Mucosa of rectum (tissue), 2 donors: ENCODE data around the gene FURIN.
"Not testable (repeated sequence)": the region's sequence is repeated elsewhere in the genome, so short reads cannot be mapped to it uniquely, and the experiment has no call there.

Experiments
- H3K27ac ChIP-seq, 2 donors: one replicate each; pipeline ENCODE4 v1.7.0; 2013; ENCODE audit warnings: inconsistent platforms in 2 of 2, low read depth in 2 of 2, low read length in 2 of 2
- H3K27me3 ChIP-seq, 2 donors: one replicate each; pipeline ENCODE4 v1.7.0; 2013; ENCODE audit warnings: low read length in 2 of 2; ENCODE audit not compliant: control insufficient read depth in 2 of 2, insufficient read depth in 2 of 2
- H3K36me3 ChIP-seq, 2 donors: one replicate each; pipeline ENCODE4 v1.7.0; 2013; ENCODE audit warnings: low read length in 2 of 2; ENCODE audit not compliant: control insufficient read depth in 2 of 2, insufficient read depth in 2 of 2
- H3K4me1 ChIP-seq, 2 donors: one replicate each; pipeline ENCODE4 v1.7.0; 2013; ENCODE audit warnings: low read length in 2 of 2, mild to moderate bottlenecking in 1 of 2; ENCODE audit not compliant: control insufficient read depth in 2 of 2, insufficient read depth in 2 of 2
- H3K4me3 ChIP-seq, 2 donors: one replicate each; pipeline ENCODE4 v1.7.0; 2013; ENCODE audit warnings: low read length in 2 of 2
- H3K9ac ChIP-seq, 2 donors: one replicate each; pipeline ENCODE4 v1.7.0; 2013; ENCODE audit warnings: low read length in 2 of 2, low read depth in 1 of 2, mild to moderate bottlenecking in 1 of 2
- H3K9me3 ChIP-seq, 2 donors: one replicate each; pipeline ENCODE4 v1.7.0; 2013; ENCODE audit warnings: low read length in 2 of 2; ENCODE audit not compliant: control insufficient read depth in 2 of 2
- donor health status: healthy.
- donor health status: Normal muscosa, but diverticular disease.

The FURIN gene

DNA sequence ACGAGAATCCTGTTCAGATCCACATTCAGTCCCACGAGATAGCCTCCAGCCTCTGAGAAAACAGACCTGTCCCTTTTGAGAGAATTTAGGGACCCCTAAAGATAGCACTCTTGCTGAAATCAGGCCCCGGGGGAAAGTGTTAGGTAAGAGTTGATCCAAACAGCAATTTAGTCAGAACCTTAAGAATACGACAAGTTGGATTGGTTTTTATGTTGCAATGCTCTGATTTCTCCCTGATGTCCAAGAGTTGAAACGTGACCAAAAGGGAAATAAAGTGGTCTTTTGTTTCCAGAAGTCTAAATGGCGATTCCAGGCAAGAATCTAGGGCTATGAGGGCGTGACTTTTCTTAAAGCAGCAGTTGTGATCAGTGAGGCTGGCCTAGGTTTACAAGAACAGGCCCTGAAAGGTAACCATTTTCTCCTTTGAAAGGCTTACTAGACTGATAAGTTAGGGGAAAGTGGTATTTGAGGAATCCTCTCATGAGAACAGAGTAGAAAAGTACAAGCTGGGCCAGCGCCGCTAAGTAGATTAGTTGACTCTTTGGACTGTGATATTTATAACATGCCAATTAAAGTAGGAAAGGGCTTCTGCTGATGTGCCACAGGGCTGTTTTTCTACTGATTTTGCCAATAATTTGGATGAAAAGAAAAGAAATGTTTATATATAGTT is 39.6 kb downstream of the FURIN start:
- Histone ChIP-seq H3K27ac (no peak overlapping the region), H3K9me3 (no peaks in the 10 kb centered on the region), H3K36me3 (peaks cover 66 to 68% of the 10 kb centered on the region in 2 donors), H3K9ac (no peak overlapping the region), H3K27me3 (no peaks in the 10 kb centered on the region), H3K4me3 (no peak overlapping the region), H3K4me1 (peaks cover 6 to 11% of the 10 kb centered on the region in 2 donors)

DNA sequence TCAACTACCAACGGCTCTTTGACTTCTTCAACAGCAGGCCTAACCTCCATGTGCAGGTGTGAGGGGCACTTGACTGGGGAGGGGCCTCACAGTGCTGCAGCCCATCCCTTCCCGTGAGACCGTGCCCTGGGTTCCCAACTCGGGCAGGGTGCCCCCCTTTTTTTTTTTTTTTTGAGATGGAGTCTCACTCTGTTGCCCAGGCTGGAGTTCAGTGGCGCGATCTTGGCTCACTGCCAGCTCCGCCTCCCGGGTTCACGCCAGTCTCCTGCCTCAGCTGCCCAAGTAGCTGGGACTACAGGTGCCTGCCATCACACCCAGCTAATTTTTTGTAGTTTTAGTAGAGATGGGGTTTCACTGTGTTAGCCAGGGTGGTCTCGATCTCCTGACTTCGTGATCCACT is 41.1 kb downstream of the FURIN start:
- not testable (repeated sequence) for H3K9me3 ChIP-seq, H3K4me1 ChIP-seq, H3K9ac ChIP-seq, H3K27me3 ChIP-seq, H3K27ac ChIP-seq, H3K4me3 ChIP-seq
- peaks cover 78 to 82% of the 10 kb centered on the region in 2 donors for H3K36me3 ChIP-seq

DNA sequence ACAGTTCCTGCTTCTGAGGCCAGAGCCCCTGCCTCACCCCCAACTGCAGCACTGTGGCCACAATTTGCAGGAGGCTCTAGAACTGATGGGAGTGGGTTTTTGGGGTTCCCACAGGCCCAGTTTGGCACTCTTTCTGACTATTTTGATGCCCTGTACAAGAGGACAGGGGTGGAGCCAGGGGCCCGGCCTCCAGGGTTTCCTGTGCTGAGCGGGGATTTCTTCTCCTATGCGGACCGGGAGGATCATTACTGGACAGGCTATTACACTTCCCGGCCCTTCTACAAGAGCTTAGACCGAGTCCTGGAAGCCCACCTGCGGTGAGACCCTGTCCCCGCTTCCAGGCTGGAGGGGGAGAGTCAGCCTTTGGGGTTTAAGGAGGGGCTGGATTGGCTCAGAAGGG is 41.6 kb downstream of the FURIN start:
- H3K4me1 ChIP-seq: no peaks in the 10 kb centered on the region
- H3K27me3 ChIP-seq: no peaks in the 10 kb centered on the region
- no peak overlapping the region for H3K4me3 ChIP-seq
- H3K36me3 ChIP-seq: peaks cover 78 to 84% of the 10 kb centered on the region in 2 donors
- H3K9ac ChIP-seq: no peak overlapping the region
- H3K27ac ChIP-seq: no peak overlapping the region
- H3K9me3 ChIP-seq: no peaks in the 10 kb centered on the region

GRCh38 chr15:90910441-90911301 is 42.3 kb downstream of the FURIN start:
- Histone ChIP-seq H3K4me1 (no peaks in the 10 kb centered on the region), H3K9ac (no peak overlapping the region), H3K9me3 (no peaks in the 10 kb centered on the region), H3K27me3 (no peaks in the 10 kb centered on the region), H3K36me3 (peaks cover 78 to 85% of the 10 kb centered on the region in 2 donors), H3K4me3 (no peak overlapping the region), H3K27ac (no peak overlapping the region)

DNA sequence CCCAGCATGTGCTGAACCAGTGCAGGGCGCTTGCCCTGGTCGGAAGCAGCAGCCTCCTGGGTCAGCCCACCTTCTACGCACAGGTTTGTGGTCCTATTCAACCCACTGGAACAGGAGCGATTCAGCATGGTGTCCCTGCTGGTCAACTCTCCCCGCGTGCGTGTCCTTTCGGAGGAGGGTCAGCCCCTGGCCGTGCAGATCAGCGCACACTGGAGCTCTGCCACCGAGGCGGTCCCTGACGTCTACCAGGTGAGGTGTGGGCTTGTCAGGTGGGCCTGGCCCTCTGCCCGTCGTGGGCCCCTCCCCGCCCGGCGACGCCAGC is 42.9 kb downstream of the FURIN start:
- no peak overlapping the region for H3K4me3 ChIP-seq
- no peak overlapping the region for H3K27ac ChIP-seq
- no peaks in the 10 kb centered on the region for H3K4me1 ChIP-seq
- H3K27me3 ChIP-seq: no peaks in the 10 kb centered on the region
- no peaks in the 10 kb centered on the region for H3K9me3 ChIP-seq
- peaks cover 78 to 81% of the 10 kb centered on the region in 2 donors for H3K36me3 ChIP-seq
- H3K9ac ChIP-seq: no peak overlapping the region

GRCh38 chr15:90911906-90912769 is 43.8 kb downstream of the FURIN start:
- H3K27me3 ChIP-seq: no peaks in the 10 kb centered on the region
- no peak overlapping the region for H3K27ac ChIP-seq
- H3K4me1 ChIP-seq: no peaks in the 10 kb centered on the region
- H3K4me3 ChIP-seq: no peak overlapping the region
- H3K9ac ChIP-seq: no peak overlapping the region
- H3K36me3 ChIP-seq: peaks cover 78 to 81% of the 10 kb centered on the region in 2 donors
- H3K9me3 ChIP-seq: no peaks in the 10 kb centered on the region

DNA sequence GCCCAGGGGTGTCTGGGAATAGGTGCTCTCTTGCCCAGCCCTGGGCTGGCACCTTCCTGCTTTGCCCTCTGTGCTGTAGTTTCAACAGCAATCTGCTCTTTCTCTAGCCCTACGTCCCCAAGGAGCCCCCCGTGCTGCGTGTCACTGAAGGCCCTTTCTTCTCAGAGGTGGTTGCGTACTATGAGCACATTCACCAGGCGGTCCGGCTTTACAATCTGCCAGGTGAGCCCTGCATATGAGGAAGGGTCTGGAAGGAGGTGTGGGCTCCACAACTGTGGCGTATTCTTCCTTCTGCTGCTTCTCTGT is 44.3 kb downstream of the FURIN start:
- Histone ChIP-seq H3K4me1 (no peaks in the 10 kb centered on the region), H3K9ac (no peak overlapping the region), H3K9me3 (no peaks in the 10 kb centered on the region), H3K27me3 (no peaks in the 10 kb centered on the region), H3K36me3 (peaks cover 78 to 81% of the 10 kb centered on the region in 2 donors), H3K4me3 (no peak overlapping the region), H3K27ac (no peak overlapping the region)

GRCh38 chr15:90913398-90913944 is 45.1 kb downstream of the FURIN start:
- Histone ChIP-seq H3K36me3 (peaks cover 83 to 86% of the 10 kb centered on the region in 2 donors), H3K27ac (no peak overlapping the region), H3K9ac (no peak overlapping the region)

DNA sequence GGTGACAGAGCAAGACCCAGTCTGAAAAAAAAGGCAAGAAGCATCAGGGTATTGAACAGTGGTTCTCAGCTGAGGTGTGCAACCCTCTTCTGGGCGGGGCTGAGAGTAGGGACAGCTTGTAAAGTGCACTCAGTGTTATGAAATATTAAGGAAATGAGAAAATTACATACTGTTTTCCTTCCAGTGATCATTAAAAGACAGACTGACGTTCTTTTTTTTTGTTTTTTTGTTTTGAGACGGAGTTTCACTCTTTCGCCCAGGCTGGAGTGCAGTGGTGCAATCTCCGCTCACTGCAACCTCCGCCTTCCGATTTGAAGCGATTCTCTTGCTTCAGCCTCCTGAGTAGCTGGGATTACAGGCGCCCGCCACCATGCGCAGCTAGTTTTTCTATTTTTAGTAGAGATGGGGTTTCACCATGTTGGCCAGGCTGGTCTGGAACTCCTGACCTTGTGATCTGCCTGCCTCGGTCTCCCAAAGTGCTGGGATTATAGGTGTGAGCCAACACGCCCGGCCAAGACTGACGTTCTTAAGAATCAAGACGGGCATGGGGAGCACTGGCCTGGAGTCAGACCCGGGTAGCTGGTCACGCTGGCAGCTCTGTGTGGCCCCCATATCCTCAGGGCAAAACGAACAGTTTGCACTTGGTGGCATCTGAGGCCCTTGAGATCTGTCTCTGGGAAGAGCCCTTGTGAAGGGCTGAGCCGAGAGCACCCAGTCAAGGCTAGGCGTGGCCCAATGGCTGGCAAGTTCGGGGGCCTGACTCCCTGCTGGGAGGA is 46.1 kb downstream of the FURIN start:
- Histone ChIP-seq H3K27me3 (no peaks in the 10 kb centered on the region), H3K4me1 (no peaks in the 10 kb centered on the region), H3K9ac (no peak overlapping the region), H3K9me3 (no peaks in the 10 kb centered on the region), H3K4me3 (no peak overlapping the region), H3K27ac (no peak overlapping the region), H3K36me3 (peaks cover 87 to 88% of the 10 kb centered on the region in 2 donors)

More at GRCh38 chr15:90913398-90913944, 45.1 kb downstream of the FURIN start:
- Histone ChIP-seq H3K27me3 (no peaks in the 10 kb centered on the region), H3K4me3 (no peak overlapping the region), H3K4me1 (no peaks in the 10 kb centered on the region), H3K9me3 (no peaks in the 10 kb centered on the region)
